Central memory CD8-positive, alpha-beta T cell (primary cell): Measurements from ENCODE around the gene UGT1A8.
"Not testable (repeated sequence)": the region's sequence is repeated elsewhere in the genome, so short reads cannot be mapped to it uniquely, and the experiment has no call there.

Experiments
- ATAC-seq: fragments of 150-1000 bp; cut with Tn5 transposase; replicated peaks from 2 replicates; pipeline ENCODE4 v1.10.0; 2022; ENCODE audit warnings: mild to moderate bottlenecking, moderate FRiP score, moderate number of reproducible peaks; ENCODE audit not compliant: poor library complexity, severe bottlenecking; ENCODE audit errors: extremely low read depth
- DNase-seq, 2 donors: peaks; one replicate each; pipeline ENCODE4 v3.0.0; 2021; ENCODE audit warnings: low spot score in 2 of 2
- H3K27ac Mint-ChIP-seq: one replicate; pipeline ENCODE4 v1.8.0; 2022; ENCODE audit warnings: low read depth, mild to moderate bottlenecking, moderate library complexity, mixed read lengths
- H3K27me3 Mint-ChIP-seq: one replicate; pipeline ENCODE4 v1.8.0; 2022; ENCODE audit warnings: mixed read lengths
- H3K36me3 Mint-ChIP-seq: one replicate; pipeline ENCODE4 v1.8.0; 2022; ENCODE audit warnings: mild to moderate bottlenecking, moderate library complexity, mixed read lengths; ENCODE audit not compliant: insufficient read depth
- H3K4me1 Mint-ChIP-seq: one replicate; pipeline ENCODE4 v1.8.0; 2022; ENCODE audit warnings: mixed read lengths
- H3K4me3 Mint-ChIP-seq: one replicate; pipeline ENCODE4 v1.8.0; 2022; ENCODE audit warnings: mild to moderate bottlenecking, moderate library complexity, mixed read lengths
- H3K9me3 Mint-ChIP-seq: one replicate; pipeline ENCODE4 v1.8.0; 2022; ENCODE audit warnings: mixed read lengths

The UGT1A8 gene

DNA sequence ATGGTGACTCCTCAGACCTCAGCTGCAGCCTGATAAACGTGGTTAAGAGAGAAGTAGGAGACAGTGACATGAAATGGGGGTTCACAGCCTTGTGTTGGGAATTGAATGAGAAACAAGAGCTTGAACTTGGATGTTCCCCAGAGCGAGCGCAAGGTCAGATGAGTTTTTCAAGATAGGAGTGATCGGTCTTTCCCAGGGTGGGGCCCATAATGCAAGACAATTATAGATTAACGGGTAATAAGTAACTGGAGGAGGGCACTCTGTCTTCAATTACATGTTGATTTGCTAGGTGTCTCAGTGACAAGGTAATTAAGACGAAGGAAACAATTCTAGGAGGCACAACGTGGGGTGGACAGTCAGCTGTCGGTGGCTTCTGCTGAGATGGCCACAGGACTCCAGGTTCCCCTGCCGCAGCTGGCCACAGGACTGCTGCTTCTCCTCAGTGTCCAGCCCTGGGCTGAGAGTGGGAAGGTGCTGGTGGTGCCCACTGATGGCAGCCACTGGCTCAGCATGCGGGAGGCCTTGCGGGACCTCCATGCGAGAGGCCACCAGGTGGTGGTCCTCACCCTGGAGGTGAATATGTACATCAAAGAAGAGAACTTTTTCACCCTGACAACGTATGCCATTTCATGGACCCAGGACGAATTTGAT, 95.3 kb downstream of the UGT1A8 start, which contains the start of gene UGT1A5:
UGT1A5 (plus strand) TSS at position 297 of the 651 bp plus-strand sequence; CDS start at position 382, 85 bp downstream.
- ATAC-seq (no peak), DNase-seq (no peak)
- no peak within 1 kb of the TSS for H3K4me3 Mint-ChIP-seq
- H3K4me1 Mint-ChIP-seq = no peaks in the 10 kb centered on the region
- H3K9me3 Mint-ChIP-seq = no peaks in the 10 kb centered on the region
- H3K27ac Mint-ChIP-seq = no peak within 1 kb of the TSS
- H3K36me3 Mint-ChIP-seq = no peaks in the 10 kb centered on the region
- peaks cover 81% of the 10 kb centered on the region for H3K27me3 Mint-ChIP-seq

- Mint-ChIP-seq H3K4me1 (no peaks in the 10 kb centered on the region), H3K36me3 (no peaks in the 10 kb centered on the region), H3K27me3 (peaks cover 81% of the 10 kb centered on the region), H3K4me3 (no peak overlapping the region), H3K27ac (no peak overlapping the region), H3K9me3 (no peaks in the 10 kb centered on the region)
- DNase-seq (no peak), ATAC-seq (no peak)
Observed at GRCh38 chr2:233713262-233713615, 95.8 kb downstream of the UGT1A8 start.

DNA sequence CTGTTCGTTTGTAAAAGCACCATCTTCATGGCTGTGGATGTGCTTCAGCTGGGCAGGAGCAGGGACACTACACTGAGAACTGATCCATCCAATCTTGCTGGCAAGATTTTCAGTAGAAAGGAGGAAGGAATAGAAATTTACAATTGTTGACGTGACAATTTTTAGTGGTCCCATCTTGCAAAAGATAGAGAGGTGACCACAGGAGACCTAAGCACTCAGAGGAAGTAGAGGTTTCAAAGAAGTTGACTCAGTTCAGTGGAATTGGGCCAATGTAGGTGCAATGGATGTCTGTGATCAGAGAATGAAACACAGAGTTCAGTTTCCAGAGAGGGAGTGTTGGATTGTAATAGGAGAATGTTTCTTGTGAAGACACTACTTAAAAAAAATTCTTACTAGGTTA, 96.7 kb downstream of the UGT1A8 start:
- ATAC-seq (no peak), DNase-seq (no peak)
- H3K4me1 Mint-ChIP-seq = no peaks in the 10 kb centered on the region
- H3K9me3 Mint-ChIP-seq = no peaks in the 10 kb centered on the region
- H3K27ac Mint-ChIP-seq = no peak overlapping the region
- peaks cover 82% of the 10 kb centered on the region for H3K27me3 Mint-ChIP-seq
- no peaks in the 10 kb centered on the region for H3K36me3 Mint-ChIP-seq
- H3K4me3 Mint-ChIP-seq = no peak overlapping the region

DNA sequence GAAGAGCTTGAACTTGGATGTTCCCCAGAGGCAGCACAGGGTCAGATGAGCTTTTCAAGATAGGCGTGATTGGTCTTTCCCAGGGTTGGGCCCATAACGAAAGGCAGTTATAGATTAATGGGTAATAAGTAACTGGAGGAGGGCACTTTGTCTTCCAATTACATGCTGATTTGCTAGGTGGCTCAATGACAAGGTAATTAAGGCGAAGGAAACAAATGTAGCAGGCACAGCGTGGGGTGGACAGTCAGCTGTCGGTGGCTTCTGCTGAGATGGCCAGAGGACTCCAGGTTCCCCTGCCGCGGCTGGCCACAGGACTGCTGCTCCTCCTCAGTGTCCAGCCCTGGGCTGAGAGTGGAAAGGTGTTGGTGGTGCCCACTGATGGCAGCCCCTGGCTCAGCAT, 101.1 kb downstream of the UGT1A8 start, which contains the start of gene UGT1A4:
UGT1A4 (plus strand) TSS at position 185 of the 400 bp plus-strand sequence; CDS start at position 270, 85 bp downstream.
- ATAC-seq (no peak), DNase-seq (no peak)
- Mint-ChIP-seq H3K36me3 (no peaks in the 10 kb centered on the region), H3K27me3 (peaks cover 58% of the 10 kb centered on the region), H3K9me3 (no peaks in the 10 kb centered on the region), H3K27ac (no peak within 1 kb of the TSS), H3K4me1 (no peaks in the 10 kb centered on the region), H3K4me3 (no peak within 1 kb of the TSS)

DNA sequence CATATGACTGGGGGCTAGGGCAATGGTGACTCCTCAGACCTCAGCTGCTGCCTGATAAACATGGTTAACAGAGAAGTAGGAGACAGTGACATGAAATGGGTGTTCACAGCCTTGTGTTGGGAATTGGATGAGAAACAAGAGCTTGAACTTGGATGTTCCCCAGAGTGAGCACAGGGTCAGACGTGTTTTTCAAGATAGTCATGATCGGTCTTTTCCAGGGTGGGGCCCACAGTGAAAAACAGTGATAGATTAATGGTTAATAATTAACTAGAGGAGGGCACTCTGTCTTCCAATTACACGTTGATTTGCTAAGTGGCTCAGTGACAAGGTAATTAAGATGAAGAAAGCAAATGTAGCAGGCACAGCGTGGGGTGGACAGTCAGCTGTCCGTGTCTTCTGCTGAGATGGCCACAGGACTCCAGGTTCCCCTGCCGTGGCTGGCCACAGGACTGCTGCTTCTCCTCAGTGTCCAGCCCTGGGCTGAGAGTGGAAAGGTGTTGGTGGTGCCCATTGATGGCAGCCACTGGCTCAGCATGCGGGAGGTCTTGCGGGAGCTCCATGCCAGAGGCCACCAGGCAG, 111.4 kb downstream of the UGT1A8 start, which contains the start of gene UGT1A3:
UGT1A3 (plus strand) TSS at position 320 of the 579 bp plus-strand sequence; CDS start at position 405, 85 bp downstream.
- ATAC-seq (no peak), DNase-seq (no peak)
- no peak within 1 kb of the TSS for H3K27ac Mint-ChIP-seq
- no peaks in the 10 kb centered on the region for H3K4me1 Mint-ChIP-seq
- H3K4me3 Mint-ChIP-seq = no peak within 1 kb of the TSS
- no peaks in the 10 kb centered on the region for H3K9me3 Mint-ChIP-seq
- peaks cover 71% of the 10 kb centered on the region for H3K27me3 Mint-ChIP-seq
- no peaks in the 10 kb centered on the region for H3K36me3 Mint-ChIP-seq

- not testable (repeated sequence) for H3K36me3 Mint-ChIP-seq, H3K4me1 Mint-ChIP-seq, H3K9me3 Mint-ChIP-seq, H3K4me3 Mint-ChIP-seq, H3K27ac Mint-ChIP-seq, DNase-seq, ATAC-seq
- peaks cover 82% of the 10 kb centered on the region for H3K27me3 Mint-ChIP-seq
Observed at GRCh38 chr2:233736868-233737653, 119.6 kb downstream of the UGT1A8 start.

- H3K4me3 Mint-ChIP-seq = no peak overlapping the region
- no peak for ATAC-seq
- H3K27me3 Mint-ChIP-seq = peaks cover 55% of the 10 kb centered on the region
Observed at GRCh38 chr2:233740870-233741269, 123.4 kb downstream of the UGT1A8 start.

GRCh38 chr2:233743464-233744259, 126.2 kb downstream of the UGT1A8 start:
- Mint-ChIP-seq H3K27ac (no peak overlapping the region), H3K9me3 (no peaks in the 10 kb centered on the region), H3K27me3 (peaks cover 60% of the 10 kb centered on the region), H3K4me1 (no peaks in the 10 kb centered on the region), H3K4me3 (no peak overlapping the region), H3K36me3 (no peaks in the 10 kb centered on the region)
- ATAC-seq (no peak), DNase-seq (no peak)

More at GRCh38 chr2:233740870-233741269, 123.4 kb downstream of the UGT1A8 start:
- no peaks in the 10 kb centered on the region for H3K36me3 Mint-ChIP-seq
- H3K4me1 Mint-ChIP-seq = no peaks in the 10 kb centered on the region
- no peak for DNase-seq
- H3K27ac Mint-ChIP-seq = no peak overlapping the region
- no peaks in the 10 kb centered on the region for H3K9me3 Mint-ChIP-seq

DNA sequence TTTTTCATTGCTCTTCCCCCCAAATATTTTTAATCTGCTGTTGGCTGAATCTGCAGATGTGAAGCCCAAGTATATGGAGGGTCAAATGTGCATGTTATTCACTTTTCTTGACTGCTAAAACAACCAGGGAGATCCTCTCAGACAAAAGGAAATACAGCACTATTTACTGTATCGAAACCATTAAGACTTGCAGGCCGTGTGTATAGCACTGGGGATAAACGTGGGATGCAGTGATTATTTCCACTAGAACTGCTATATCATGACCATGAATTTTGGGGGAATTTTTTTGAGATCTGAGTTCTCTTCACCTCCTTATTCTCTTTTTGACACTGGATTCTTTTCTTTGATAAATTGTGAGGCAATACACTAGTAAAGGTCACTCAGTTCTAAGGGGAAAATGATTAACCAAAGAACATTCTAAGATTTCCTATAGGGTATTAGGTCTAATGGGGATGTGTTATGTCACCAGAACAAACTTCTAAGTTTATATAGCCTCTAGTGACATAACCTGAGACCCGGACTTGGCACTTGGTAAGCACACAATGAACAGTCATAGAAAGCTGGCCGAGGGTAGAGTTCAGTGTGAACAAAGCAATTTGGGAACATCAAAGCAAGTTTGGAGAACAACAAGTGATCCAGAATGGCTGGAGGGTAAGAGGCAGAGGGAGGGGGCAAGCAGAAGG, 127.8 kb downstream of the UGT1A8 start:
- Mint-ChIP-seq H3K9me3 (no peaks in the 10 kb centered on the region), H3K4me3 (no peak overlapping the region), H3K36me3 (no peaks in the 10 kb centered on the region), H3K27me3 (peaks cover 60% of the 10 kb centered on the region), H3K27ac (no peak overlapping the region), H3K4me1 (no peaks in the 10 kb centered on the region)
- no peak for DNase-seq
- no peak for ATAC-seq

DNA sequence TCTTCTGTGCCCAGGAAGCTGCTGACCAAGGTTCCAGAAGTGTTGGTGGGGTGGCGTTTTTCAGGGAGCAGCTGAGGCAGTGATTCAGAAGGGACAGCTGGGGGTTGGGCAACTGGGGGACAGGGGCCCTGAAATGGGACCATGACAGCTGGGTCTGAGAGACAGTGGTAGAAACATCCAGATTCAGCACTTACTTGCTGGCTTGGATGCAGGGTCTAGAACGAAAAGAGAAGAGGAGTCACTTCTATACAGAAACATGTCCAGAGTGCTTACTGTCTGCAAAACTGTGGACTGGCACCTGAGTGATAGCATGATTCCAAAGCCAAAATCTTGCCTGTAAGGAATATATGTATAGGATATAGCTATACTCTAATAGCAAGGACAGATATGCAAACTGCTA, 128.4 kb downstream of the UGT1A8 start:
- not testable (repeated sequence) for H3K4me3 Mint-ChIP-seq, H3K9me3 Mint-ChIP-seq, H3K4me1 Mint-ChIP-seq, ATAC-seq, H3K36me3 Mint-ChIP-seq, DNase-seq, H3K27ac Mint-ChIP-seq
- peaks cover 58% of the 10 kb centered on the region for H3K27me3 Mint-ChIP-seq

DNA sequence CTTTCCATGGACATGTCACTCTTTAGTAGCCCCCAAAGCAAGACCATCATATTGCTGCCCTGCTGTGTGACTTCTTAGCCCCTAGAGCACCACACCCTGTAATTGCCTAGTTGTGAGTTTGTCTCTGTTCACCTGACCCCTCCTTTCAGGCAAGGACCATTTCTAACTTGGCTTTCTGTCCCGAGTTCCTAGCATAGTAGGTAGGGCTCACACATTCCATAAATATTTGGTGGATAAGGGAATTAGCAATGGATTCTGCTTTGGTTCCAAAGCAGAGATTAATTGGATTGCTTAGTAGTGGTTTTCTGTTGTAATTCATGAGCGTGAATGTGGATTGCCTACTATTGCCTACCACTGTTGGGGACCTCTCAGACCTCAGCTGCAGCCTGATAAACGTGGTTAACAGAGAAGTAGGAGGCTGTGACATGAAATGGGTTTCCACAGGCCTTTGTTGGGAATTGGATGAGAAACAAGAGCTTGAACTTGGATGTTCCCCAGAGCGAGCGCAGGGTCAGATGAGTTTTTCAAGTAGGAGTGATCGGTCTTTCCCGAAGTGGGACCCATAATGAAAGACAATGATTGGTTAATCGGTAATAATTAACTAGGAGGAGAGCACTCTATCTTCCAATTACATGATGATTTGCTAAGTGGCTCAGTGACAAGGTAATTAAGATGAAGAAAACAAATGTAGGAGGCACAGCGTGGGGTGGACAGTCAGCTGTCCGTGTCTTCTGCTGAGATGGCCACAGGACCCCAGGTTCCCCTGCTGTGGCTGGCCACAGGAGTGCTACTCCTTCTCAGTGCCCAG, 129.2 kb downstream of the UGT1A8 start:
- DNase-seq = no peak
- Mint-ChIP-seq H3K36me3 (no peaks in the 10 kb centered on the region), H3K27me3 (peaks cover 58% of the 10 kb centered on the region), H3K4me1 (no peaks in the 10 kb centered on the region), H3K4me3 (no peak overlapping the region), H3K27ac (no peak overlapping the region), H3K9me3 (no peaks in the 10 kb centered on the region)
- ATAC-seq = no peak
